ENCODE data around the gene FMR1. TPM values are rescaled to one million over a fixed set of nuclear protein-coding genes. Genes with fewer than 3 reads are reported as not detected.

The FMR1 gene
- total and polyA plus RNA-seq, 8 donors: 11.9 to 175 (median 21.4) TPM

- H3K4me3 ChIP-seq: no peak overlapping the region
- intact Hi-C loops (cut with DNase I; ENCODE audit: low total_unique reads): no loop called here
- no peak for TF ChIP-seq POLR2AphosphoS5 (IDR thresholded peaks at IDR 0.05)
- TF ChIP-seq CTCF (IDR thresholded peaks at IDR 0.05): no peak
- no peak for TF ChIP-seq POLR2A (IDR thresholded peaks at IDR 0.05)
- TF ChIP-seq EP300 (IDR thresholded peaks at IDR 0.05): no peak
- H3K4me1 ChIP-seq: no peaks in the 10 kb centered on the region
- DNase-seq: no peak
- H3K27me3 ChIP-seq: no peaks in the 10 kb centered on the region
- H3K36me3 ChIP-seq: peaks cover 0 to 53% (median 43%) of the 10 kb centered on the region in 4 donors
- H3K27ac ChIP-seq: no peak overlapping the region
- no peaks in the 10 kb centered on the region for H3K9me3 ChIP-seq
- WGBS, 5 donors: 64 to 92% (median 91%) methylated on average over 3 of the region's 3 CpGs
These were observed 23.5 kb downstream of the FMR1 start for GRCh38 chrX:147935156-147935758.

GRCh38 chrX:147945286-147945685 lies 33.6 kb downstream of the FMR1 start:
- TF ChIP-seq POLR2A (IDR thresholded peaks at IDR 0.05) (no peak), CTCF (IDR thresholded peaks at IDR 0.05) (no peak), POLR2AphosphoS5 (IDR thresholded peaks at IDR 0.05) (no peak), EP300 (IDR thresholded peaks at IDR 0.05) (no peak)
- no peak overlapping the region for H3K4me3 ChIP-seq
- no peaks in the 10 kb centered on the region for H3K4me1 ChIP-seq
- WGBS, 5 donors: 92 to 96% (median 95%) methylated on average over 5 of the region's 5 CpGs
- H3K36me3 ChIP-seq: peaks cover 0 to 72% (median 60%) of the 10 kb centered on the region in 4 donors
- DNase-seq: no peak
- no peak overlapping the region for H3K27ac ChIP-seq
- no peaks in the 10 kb centered on the region for H3K27me3 ChIP-seq
- intact Hi-C loops (cut with DNase I; ENCODE audit: low total_unique reads): no loop called here
- H3K9me3 ChIP-seq: no peaks in the 10 kb centered on the region

GRCh38 chrX:147948531-147948930 lies 36.8 kb downstream of the FMR1 start:
- Histone ChIP-seq H3K9me3 (no peaks in the 10 kb centered on the region), H3K27me3 (no peaks in the 10 kb centered on the region), H3K4me3 (no peak overlapping the region), H3K27ac (no peak overlapping the region), H3K36me3 (peaks cover 0 to 51% (median 43%) of the 10 kb centered on the region in 4 donors), H3K4me1 (no peaks in the 10 kb centered on the region)
- no peak for DNase-seq
- 87 to 99% (median 97%) methylated on average over 7 of the region's 7 CpGs for WGBS, 5 donors
- intact Hi-C loops (cut with DNase I; ENCODE audit: low total_unique reads): no loop called here
- TF ChIP-seq POLR2A (IDR thresholded peaks at IDR 0.05) (no peak), EP300 (IDR thresholded peaks at IDR 0.05) (no peak), CTCF (IDR thresholded peaks at IDR 0.05) (no peak), POLR2AphosphoS5 (IDR thresholded peaks at IDR 0.05) (no peak)

GRCh38 chrX:147950352-147950751 lies 38.6 kb downstream of the FMR1 start:
- no peak overlapping the region for H3K27ac ChIP-seq
- intact Hi-C loops (cut with DNase I; ENCODE audit: low total_unique reads): no loop called here
- DNase-seq: no peak
- WGBS, 5 donors: 52 to 74% (median 68%) methylated on average over 1 of the region's 1 CpG
- H3K36me3 ChIP-seq: peaks cover 0 to 33% (median 26%) of the 10 kb centered on the region in 4 donors
- H3K4me1 ChIP-seq: no peaks in the 10 kb centered on the region
- H3K4me3 ChIP-seq: no peak overlapping the region
- H3K27me3 ChIP-seq: no peaks in the 10 kb centered on the region
- H3K9me3 ChIP-seq: no peaks in the 10 kb centered on the region
- no peak for TF ChIP-seq CTCF (IDR thresholded peaks at IDR 0.05)
- no peak for TF ChIP-seq POLR2AphosphoS5 (IDR thresholded peaks at IDR 0.05)
